GM18508 (cell line): ENCODE results near the gene ALDH7A1.
"Not testable (repeated sequence)": the region's sequence is repeated elsewhere in the genome, so short reads cannot be mapped to it uniquely, and the experiment has no call there.

ENCODE experiments used
- ATAC-seq: cut with Tn5 transposase; IDR thresholded peaks from one replicate; pipeline ENCODE4 v1.9.1; 2021; ENCODE audit warnings: moderate number of reproducible peaks; ENCODE audit not compliant: insufficient read depth, unreplicated experiment

Gene ALDH7A1

GRCh38 chr5:126538579-126538978 lies 56.4 kb downstream of the ALDH7A1 start:
- ATAC-seq: no peak

- no peak for ATAC-seq
Observed at GRCh38 chr5:126536874-126537273, 58.1 kb downstream of the ALDH7A1 start.

DNA sequence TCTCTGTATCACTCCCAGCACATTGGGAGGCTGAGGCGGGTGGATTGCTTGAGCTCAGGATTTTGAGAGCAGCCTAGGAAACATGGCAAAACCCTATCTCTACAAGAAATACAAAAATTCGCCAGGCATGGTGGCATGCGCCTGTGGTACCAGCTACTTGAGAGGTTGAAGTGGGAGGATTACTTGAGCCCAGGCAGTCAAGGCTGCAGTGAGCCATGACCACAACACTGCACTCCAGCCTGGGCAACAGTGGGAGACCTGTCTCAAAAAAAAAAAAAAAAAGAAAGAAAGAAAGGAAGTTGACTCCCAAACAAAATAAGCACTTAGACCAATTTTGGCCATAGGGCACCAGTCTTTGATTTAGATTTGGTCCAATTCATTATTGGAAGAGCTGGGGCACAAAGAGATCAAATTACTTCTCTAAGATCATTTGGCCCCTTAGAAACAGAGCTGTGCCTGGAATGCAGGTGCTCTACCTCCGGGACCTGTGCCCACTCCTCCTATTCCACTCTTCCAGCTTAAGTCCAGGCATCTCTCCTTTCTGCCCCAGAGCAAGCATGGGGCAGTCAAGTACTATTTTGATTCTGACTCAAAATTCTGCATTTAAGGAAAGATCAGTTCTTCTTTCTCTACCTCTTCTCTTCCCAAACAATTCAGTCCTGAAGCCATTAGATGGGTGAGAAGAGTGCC lies 59.0 kb downstream of the ALDH7A1 start:
- no peak for ATAC-seq

DNA sequence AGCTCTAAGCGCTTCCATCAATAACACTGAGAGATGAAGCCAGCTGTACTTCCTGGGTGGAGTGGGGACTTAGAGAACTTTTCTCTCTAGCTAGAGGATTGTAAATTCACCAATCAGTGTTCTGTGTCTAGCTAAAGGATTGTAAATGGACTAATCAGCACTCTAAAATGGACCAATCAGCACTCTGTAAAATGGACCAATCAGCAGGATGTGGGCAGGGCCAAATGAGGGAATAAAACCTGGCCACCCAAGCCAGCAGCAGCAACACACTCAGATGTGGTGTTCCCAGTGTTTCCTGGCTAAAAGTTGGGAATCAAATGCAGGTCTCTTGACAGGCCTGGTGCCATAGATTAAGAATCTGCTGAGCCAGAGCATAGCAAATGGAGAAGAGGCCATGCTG lies 60.5 kb downstream of the ALDH7A1 start:
- ATAC-seq: no peak

GRCh38 chr5:126531543-126532120 lies 63.4 kb downstream of the ALDH7A1 start:
- no peak for ATAC-seq

DNA sequence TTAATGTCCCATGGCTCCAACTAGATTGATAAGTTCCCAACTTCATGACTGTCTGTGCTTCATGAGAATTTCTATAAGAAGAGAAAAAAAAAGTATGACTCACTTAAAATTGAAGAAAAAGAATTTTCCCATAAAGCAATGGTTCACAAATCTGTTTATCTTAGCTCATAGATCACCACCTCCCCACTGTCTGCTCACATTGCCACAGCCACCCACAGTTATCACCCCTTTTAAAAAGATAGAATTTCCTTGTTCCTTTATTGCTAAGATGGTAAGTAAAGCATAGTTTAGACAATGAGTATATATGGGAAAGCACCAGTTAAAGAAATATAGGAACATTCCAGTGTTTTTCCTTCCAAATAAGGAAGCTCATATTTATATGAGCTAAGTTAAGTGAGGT lies 67.1 kb downstream of the ALDH7A1 start:
- no peak for ATAC-seq

DNA sequence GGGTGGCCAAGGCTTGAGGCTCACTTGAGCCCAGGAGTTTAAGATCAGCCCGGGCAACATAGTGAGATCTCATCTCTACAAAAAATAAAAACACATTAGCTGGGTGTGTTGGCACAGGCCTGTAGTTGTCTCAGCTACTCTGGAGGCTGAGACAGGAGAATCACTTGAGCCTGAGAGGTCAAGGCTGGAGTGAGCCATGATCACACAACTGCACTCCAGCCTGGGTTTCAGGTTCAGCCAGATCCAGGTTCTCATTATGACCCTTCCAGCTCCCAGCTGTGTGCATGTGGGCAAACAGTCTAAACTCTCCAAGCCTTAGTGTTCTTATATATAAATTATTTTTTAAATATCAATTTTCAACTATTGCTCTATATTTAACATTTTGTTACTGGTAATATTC lies 67.9 kb downstream of the ALDH7A1 start:
- no peak for ATAC-seq

DNA sequence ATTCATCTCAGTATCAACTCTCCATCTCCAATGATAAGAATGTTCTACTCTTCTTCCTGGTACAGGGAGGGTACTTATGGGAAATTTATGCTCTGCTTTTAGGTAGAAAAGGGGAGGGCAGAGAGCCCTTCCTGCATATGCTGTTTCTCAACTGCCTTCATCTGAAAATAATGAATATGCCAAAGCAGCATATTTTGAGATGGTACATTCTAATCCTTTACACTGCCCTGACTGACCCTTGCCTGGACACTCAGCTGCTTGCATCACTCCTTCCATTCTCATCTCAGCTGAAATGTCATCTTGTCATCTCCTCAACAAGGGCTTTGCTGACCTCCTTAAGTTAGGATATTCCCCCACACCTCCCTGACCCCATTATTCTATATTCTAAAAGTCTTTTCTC lies 68.5 kb downstream of the ALDH7A1 start:
- no peak for ATAC-seq

DNA sequence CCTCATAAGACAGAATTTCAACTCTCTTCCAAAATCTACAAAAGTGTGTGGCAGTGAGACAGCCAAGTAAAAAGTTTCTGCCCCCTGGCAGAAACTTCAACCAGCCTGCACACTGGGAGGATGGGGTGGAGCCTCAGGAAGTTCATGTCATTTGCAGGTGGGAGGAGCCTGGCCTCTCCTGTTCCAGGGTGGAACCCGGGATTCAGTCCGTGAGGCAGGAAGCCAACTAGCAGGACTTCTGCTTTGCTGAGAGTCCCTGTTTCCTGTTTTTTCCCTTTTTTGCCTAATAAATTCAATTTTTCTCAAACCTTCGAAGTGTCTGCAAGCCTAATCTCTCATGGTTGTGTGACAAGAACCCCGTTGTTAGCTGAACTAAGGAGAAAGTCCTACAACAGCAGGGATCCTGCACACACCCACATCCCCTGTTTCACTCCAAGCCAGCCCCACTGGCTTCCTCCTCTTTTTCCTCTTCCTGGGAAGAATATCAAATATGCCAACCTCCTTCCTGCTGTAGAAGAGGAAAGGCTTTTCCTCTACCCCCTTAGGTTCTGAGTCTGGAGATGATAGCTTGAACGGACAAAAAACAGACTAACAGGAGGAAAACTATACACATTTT lies 69.3 kb downstream of the ALDH7A1 start:
- no peak for ATAC-seq

GRCh38 chr5:126523818-126524510 lies 71.1 kb downstream of the ALDH7A1 start:
- no peak for ATAC-seq

DNA sequence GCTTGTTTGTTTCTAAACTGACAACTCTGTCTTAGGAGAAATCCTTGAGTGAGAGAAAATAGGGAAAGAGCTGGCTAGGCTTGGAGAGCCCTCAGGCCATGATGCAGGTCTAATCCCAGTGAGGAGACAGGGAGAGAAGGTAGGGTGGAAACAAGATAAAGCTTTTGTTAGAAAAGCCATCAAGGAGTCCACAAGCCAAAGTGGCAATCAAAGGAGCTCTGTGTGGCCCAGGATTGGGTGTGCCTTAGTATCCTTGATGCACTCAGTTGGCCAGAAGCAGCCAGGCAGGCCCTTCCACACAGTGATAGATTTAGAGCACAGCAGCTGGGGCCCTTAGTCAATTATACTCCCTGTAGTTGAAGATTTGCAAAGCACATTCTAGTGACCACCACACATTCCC lies 73.9 kb downstream of the ALDH7A1 start:
- ATAC-seq: no peak

GRCh38 chr5:126520593-126520953 lies 74.4 kb downstream of the ALDH7A1 start:
- no peak for ATAC-seq

GRCh38 chr5:126519637-126520592 lies 75.1 kb downstream of the ALDH7A1 start:
- no peak for ATAC-seq

DNA sequence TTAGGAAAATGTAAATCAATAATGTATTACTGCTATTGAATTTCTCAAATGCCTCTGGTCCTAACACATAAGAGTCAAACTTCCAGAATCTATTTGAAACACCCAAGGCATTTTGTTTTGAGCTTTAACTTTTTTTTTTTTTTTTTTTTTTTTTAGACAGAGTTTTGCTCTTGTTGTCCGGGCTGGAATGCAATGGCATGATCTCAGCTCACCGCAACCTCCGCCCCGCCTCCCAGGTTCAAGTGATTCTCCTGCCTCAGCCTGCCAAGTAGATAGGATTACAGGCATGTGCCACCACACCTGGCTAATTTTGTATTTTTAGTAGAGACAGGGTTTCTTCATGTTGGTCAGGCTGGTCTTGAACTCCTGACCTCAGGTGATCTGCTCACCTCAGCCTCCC lies 75.8 kb downstream of the ALDH7A1 start:
- not testable (repeated sequence) for ATAC-seq

- no peak for ATAC-seq
Observed at GRCh38 chr5:126516852-126517251, 78.2 kb downstream of the ALDH7A1 start.

- no peak for ATAC-seq
Observed at GRCh38 chr5:126516133-126516532, 78.9 kb downstream of the ALDH7A1 start.

DNA sequence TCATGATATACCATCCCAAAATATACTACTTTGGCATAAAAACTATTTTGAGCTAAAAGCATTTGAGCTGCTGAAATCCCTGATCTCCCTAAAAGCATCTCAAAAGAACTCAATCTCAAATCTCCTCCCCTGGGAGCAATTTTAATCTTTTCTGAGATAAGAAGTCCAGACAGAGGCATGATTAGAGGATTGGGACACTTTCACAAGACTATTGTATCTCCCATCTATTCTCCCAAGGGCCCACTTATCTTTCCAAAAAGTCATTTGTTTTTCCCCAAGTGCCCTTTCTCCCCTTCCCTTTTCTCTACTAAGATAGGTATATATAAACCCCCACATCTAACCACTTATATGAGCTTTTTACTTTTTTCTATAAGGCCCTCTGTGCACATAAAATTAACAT lies 79.7 kb downstream of the ALDH7A1 start:
- no peak for ATAC-seq

- no peak for ATAC-seq
Observed at GRCh38 chr5:126514558-126515141, 80.4 kb downstream of the ALDH7A1 start.

DNA sequence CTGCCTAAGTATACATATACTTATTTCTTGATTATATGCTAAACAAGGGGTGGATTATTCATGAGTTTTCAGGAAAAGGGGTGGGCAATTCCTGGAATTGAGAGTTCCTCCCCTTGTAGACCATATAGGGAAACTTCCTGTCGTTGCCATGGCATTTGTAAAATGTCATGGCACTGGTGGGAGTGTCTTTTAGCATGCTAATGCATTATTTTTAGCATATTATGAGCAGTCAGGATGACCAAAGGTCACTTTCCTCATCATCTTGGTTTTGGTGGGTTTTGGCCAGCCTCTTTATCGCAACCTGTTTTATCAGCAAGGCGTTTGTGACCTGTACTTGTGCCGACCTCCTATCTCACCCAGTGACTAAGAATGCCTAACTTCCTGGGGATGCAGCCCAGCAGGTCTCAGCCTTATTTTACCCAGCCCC lies 80.9 kb downstream of the ALDH7A1 start:
- no peak for ATAC-seq

GRCh38 chr5:126513703-126514102 lies 81.3 kb downstream of the ALDH7A1 start:
- ATAC-seq: no peak
